Tibial nerve (tissue), 4 donors: ENCODE data around the gene OR51G1. TPM values are rescaled to one million over a fixed set of nuclear protein-coding genes. Genes with fewer than 3 reads are reported as not detected.

Source experiments
- DNase-seq, 2 donors: peaks; one replicate each; pipeline ENCODE4 v3.0.0-alpha.2; 2019; ENCODE audit warnings: low spot score in 2 of 2
- H3K27ac ChIP-seq, 4 donors: fragments of 200-600 bp; sonication (generic) in 3 of 4; one replicate each; pipeline ENCODE4 v1.5.1; 2017 to 2019; ENCODE audit warnings: mild to moderate bottlenecking in 1 of 4
- H3K27me3 ChIP-seq, 2 donors: fragments of 200-600 bp; sonication (generic) in 1 of 2; one replicate each; pipeline versions ENCODE4 v1.5.1 to v1.6.0; 2017 to 2019
- H3K36me3 ChIP-seq, 3 donors: fragments of 200-600 bp; sonication (generic); one replicate each; pipeline ENCODE4 v1.5.1; 2018 to 2019
- H3K4me1 ChIP-seq, 4 donors: fragments of 200-600 bp; sonication (generic) in 3 of 4; one replicate each; pipeline ENCODE4 v1.5.1; 2017 to 2019
- H3K4me3 ChIP-seq, 4 donors: fragments of 200-600 bp; sonication (generic) in 3 of 4; one replicate each; pipeline ENCODE4 v1.5.1; 2017 to 2019; ENCODE audit warnings: mild to moderate bottlenecking in 1 of 4, moderate library complexity in 1 of 4
- H3K9me3 ChIP-seq, 4 donors: fragments of 200-600 bp; sonication (generic) in 3 of 4; one replicate each; pipeline ENCODE4 v1.5.1; 2017 to 2019
- CTCF ChIP-seq, 5 experiments: fragments of 200-600 bp in 3 of 5; fragments of 450-650 bp in 2 of 5; sonication (generic) in 3 of 5; IDR thresholded peaks; one replicate each; pipeline ENCODE4 v1.5.1; 2016 to 2019; ENCODE audit warnings: antibody characterized with exemption in 5 of 5, mild to moderate bottlenecking in 3 of 5, moderate library complexity in 2 of 5
- EP300 ChIP-seq, 2 donors: sonication (generic); formaldehyde crosslinking; IDR thresholded peaks; one replicate each; pipeline ENCODE4 v1.6.1; 2017; ENCODE audit warnings: antibody characterized with exemption in 2 of 2, mild to moderate bottlenecking in 1 of 2
- POLR2A ChIP-seq, 2 donors: fragments of 450-650 bp; IDR thresholded peaks; one replicate each; pipeline ENCODE4 v1.6.1; 2017; ENCODE audit warnings: antibody characterized with exemption in 2 of 2, mild to moderate bottlenecking in 2 of 2, moderate library complexity in 2 of 2
- WGBS, 2 donors: methylation state at CpG; one replicate each; pipeline ENCODE4 v1.1.5; 2018; 5-methylcytosine and 5-hydroxymethylcytosine counted together
- total RNA-seq, 4 donors: library from RNA; depleted of rRNA; stranded (reverse); fragments of >200 nt; gene quantifications; one replicate each; pipeline ENCODE4 v1.1.0, GENCODE V29; 2016

The OR51G1 gene
- total RNA-seq, 4 donors from 2014 or later: not detected

GRCh38 chr11:4921796-4922195, 2.3 kb downstream of the OR51G1 start:
- 77 to 81% methylated on average over 1 of the region's 1 CpG for WGBS, 2 donors
- H3K9me3 ChIP-seq: no peaks in the 10 kb centered on the region
- no peaks in the 10 kb centered on the region for H3K36me3 ChIP-seq
- H3K27ac ChIP-seq: no peak overlapping the region
- no peak overlapping the region for H3K4me3 ChIP-seq
- no peaks in the 10 kb centered on the region for H3K27me3 ChIP-seq
- no peaks in the 10 kb centered on the region for H3K4me1 ChIP-seq
- no peak for DNase-seq
- TF ChIP-seq POLR2A (IDR thresholded peaks at IDR 0.05): no peak
- no peak for TF ChIP-seq EP300 (IDR thresholded peaks at IDR 0.05)
- no peak for TF ChIP-seq CTCF (IDR thresholded peaks at IDR 0.05)

- TF ChIP-seq POLR2A (IDR thresholded peaks at IDR 0.05) (no peak), CTCF (IDR thresholded peaks at IDR 0.05) (no peak), EP300 (IDR thresholded peaks at IDR 0.05) (no peak)
- no peak for DNase-seq
- Histone ChIP-seq H3K27me3 (no peaks in the 10 kb centered on the region), H3K36me3 (no peaks in the 10 kb centered on the region), H3K9me3 (no peaks in the 10 kb centered on the region), H3K27ac (no peak within 1 kb of the TSS), H3K4me1 (no peaks in the 10 kb centered on the region), H3K4me3 (no peak within 1 kb of the TSS)
- 76 to 80% methylated on average over 4 of the region's 4 CpGs for WGBS, 2 donors
These were observed 4.9 kb downstream of the OR51G1 start, which contains the start of gene OR51G2 for GRCh38 chr11:4919250-4919649. OR51G2 (minus strand) TSS chr11:4919350; CDS start chr11:4915663, 3,687 bp downstream.

GRCh38 chr11:4916581-4916980, 7.6 kb downstream of the OR51G1 start:
- Histone ChIP-seq H3K9me3 (no peaks in the 10 kb centered on the region), H3K4me3 (no peak overlapping the region), H3K36me3 (no peaks in the 10 kb centered on the region), H3K4me1 (no peaks in the 10 kb centered on the region), H3K27ac (no peak overlapping the region), H3K27me3 (no peaks in the 10 kb centered on the region)
- DNase-seq: no peak
- TF ChIP-seq CTCF (IDR thresholded peaks at IDR 0.05) (no peak), POLR2A (IDR thresholded peaks at IDR 0.05) (no peak), EP300 (IDR thresholded peaks at IDR 0.05) (no peak)

- no peak for TF ChIP-seq EP300 (IDR thresholded peaks at IDR 0.05)
- DNase-seq: no peak
- Histone ChIP-seq H3K27me3 (no peaks in the 10 kb centered on the region), H3K27ac (no peak within 1 kb of the TSS), H3K4me1 (no peaks in the 10 kb centered on the region), H3K9me3 (no peaks in the 10 kb centered on the region), H3K4me3 (no peak within 1 kb of the TSS), H3K36me3 (no peaks in the 10 kb centered on the region)
These were observed 20.7 kb downstream of the OR51G1 start, which contains the start of gene OR51A7 for GRCh38 chr11:4903484-4903883. OR51A7 (plus strand) TSS chr11:4903783; CDS start chr11:4907370, 3,587 bp downstream.

- Histone ChIP-seq H3K4me3 (no peak overlapping the region), H3K36me3 (no peaks in the 10 kb centered on the region), H3K27ac (no peak overlapping the region), H3K4me1 (no peaks in the 10 kb centered on the region), H3K9me3 (no peaks in the 10 kb centered on the region), H3K27me3 (no peaks in the 10 kb centered on the region)
- 82 to 84% methylated on average over 1 of the region's 1 CpG for WGBS, 2 donors
- TF ChIP-seq CTCF (IDR thresholded peaks at IDR 0.05): no peak
- TF ChIP-seq POLR2A (IDR thresholded peaks at IDR 0.05): no peak
- no peak for TF ChIP-seq EP300 (IDR thresholded peaks at IDR 0.05)
- DNase-seq: no peak
These were observed 32.0 kb downstream of the OR51G1 start for GRCh38 chr11:4891996-4892640.
